ENCODE measurements around the gene PIP5K1B. TPM values are rescaled to one million over a fixed set of nuclear protein-coding genes. Genes with fewer than 3 reads are reported as not detected.

Gene PIP5K1B
- total RNA-seq, 1 experiment from 2014 or later, result 2.5 TPM

GRCh38 chr9:69054989-69055388 is 349.9 kb downstream of the PIP5K1B start:
- no peak overlapping the region for H4K5ac ChIP-seq (ENCODE audit: insufficient read length, low read depth, low read length)
- H2BK5ac ChIP-seq (ENCODE audit: insufficient read length, low read length), result no peak overlapping the region
- no peak overlapping the region for H3K4me2 ChIP-seq (ENCODE audit: insufficient read depth, insufficient read length, low read length)
- H3K9me3 Mint-ChIP-seq, result no peaks in the 10 kb centered on the region
- H3K27ac Mint-ChIP-seq, result peak overlapping the region in 1 of 3 experiments; percentile 19; a peak in 2 of 7 replicates
- no peak overlapping the region for H2BK20ac ChIP-seq (ENCODE audit: low read depth, low read length, poor library complexity, severe bottlenecking)
- H2BK12ac ChIP-seq (ENCODE audit: insufficient read length, low read depth, low read length), result no peak overlapping the region
- H3K4me1 Mint-ChIP-seq, result no peaks in the 10 kb centered on the region
- no peak overlapping the region for H3T11ph ChIP-seq (ENCODE audit: low read length)
- no peak overlapping the region for H3K9ac ChIP-seq (ENCODE audit: extremely low read depth, insufficient read length, low read length)
- no peaks in the 10 kb centered on the region for H3K79me2 ChIP-seq (ENCODE audit: insufficient read depth, low read length)
- no peak overlapping the region for H2AK5ac ChIP-seq (ENCODE audit: insufficient read length, low read length)
- H3K56ac ChIP-seq (ENCODE audit: insufficient read length, low read depth, low read length), result no peak overlapping the region
- H3K79me1 ChIP-seq (ENCODE audit: insufficient read depth, low read depth, low read length, poor library complexity, severe bottlenecking), result no peaks in the 10 kb centered on the region
- H4K20me1 ChIP-seq (ENCODE audit: control insufficient read depth, insufficient read depth, insufficient read length), result no peaks in the 10 kb centered on the region
- no peak overlapping the region for H3K14ac ChIP-seq (ENCODE audit: insufficient read depth, low read length)
- TF ChIP-seq CTCF (conservative IDR thresholded peaks at IDR 0.05), result no peak
- H3K9me3 ChIP-seq (ENCODE audit: control insufficient read depth, low read depth, low read length), result no peaks in the 10 kb centered on the region
- no peaks in the 10 kb centered on the region for H3K4me1 ChIP-seq (ENCODE audit: insufficient read depth, low read length)
- H2BK120ac ChIP-seq (ENCODE audit: low read depth, low read length, poor library complexity, severe bottlenecking), result no peak overlapping the region
- H3K27me3 ChIP-seq (ENCODE audit: insufficient read depth, low read length), result no peaks in the 10 kb centered on the region
- H3K27ac ChIP-seq (ENCODE audit: insufficient read length, low read depth, low read length), result no peak overlapping the region
- no peak overlapping the region for H4K91ac ChIP-seq (ENCODE audit: insufficient read length, low read depth, low read length)
- H3K23ac ChIP-seq (ENCODE audit: insufficient read length, low read depth, low read length), result no peak overlapping the region
- peaks cover 22 to 46% (median 41%) of the 10 kb centered on the region in 3 experiments for H3K36me3 Mint-ChIP-seq (ENCODE audit: insufficient read depth in 1 of 3, low read depth in 3 of 3)
- no peaks in the 10 kb centered on the region for H3K23me2 ChIP-seq (ENCODE audit: insufficient read length, low read depth, low read length, poor library complexity, severe bottlenecking)
- H2BK15ac ChIP-seq (ENCODE audit: low read depth, low read length), result no peak overlapping the region
- no peak overlapping the region for H2AFZ ChIP-seq (ENCODE audit: low read length)
- H3K18ac ChIP-seq (ENCODE audit: insufficient read length, low read depth, low read length), result no peak overlapping the region
- no peak overlapping the region for H3K4ac ChIP-seq (ENCODE audit: low read depth, low read length)
- no peak overlapping the region; a peak in 1 of 5 replicates for H3K4me3 Mint-ChIP-seq
- H3K27me3 Mint-ChIP-seq (ENCODE audit: low read depth), result no peaks in the 10 kb centered on the region
- DNase-seq, result no peak
- H4K8ac ChIP-seq (replicated peaks; ENCODE audit: insufficient read length, low read depth, low read length), result no peak overlapping the region
- no CpG with 5 or more reads among the region's 1 CpG for WGBS (ENCODE audit: extremely low coverage, insufficient read length, low lambda C conversion rate)
